GM23338 (cell line): Measurements from ENCODE around the gene PUM2. TPM values are rescaled to one million over a fixed set of nuclear protein-coding genes. Genes with fewer than 3 reads are reported as not detected.

Experiments
- ATAC-seq: fragments of 200-7000 bp; cut with Tn5 transposase; 3 replicates; pipeline ENCODE4 v1.9.1; 2020
- DNase-seq: peaks from one replicate; pipeline ENCODE4 v3.0.0-alpha.2; 2015; ENCODE audit warnings: low spot score
- H2AFZ ChIP-seq: fragments of 200-600 bp; sonication (generic); 2 replicates; pipeline ENCODE4 v1.8.0; 2016; ENCODE audit warnings: antibody characterized with exemption, mild to moderate bottlenecking, moderate library complexity
- H3F3A ChIP-seq: fragments of 200-600 bp; sonication (generic); replicated peaks from 2 replicates; pipeline ENCODE4 v1.8.0; 2017; ENCODE audit warnings: antibody characterized with exemption, mixed run types, low read depth
- H3K27ac ChIP-seq: fragments of 200-600 bp; sonication (generic); 2 replicates; pipeline ENCODE4 v1.6.1; 2016; ENCODE audit warnings: low read depth
- H3K27me3 ChIP-seq: fragments of 200-600 bp; sonication (generic); 2 replicates; pipeline ENCODE4 v1.8.0; 2016; ENCODE audit warnings: mild to moderate bottlenecking, mixed run types, moderate library complexity; ENCODE audit not compliant: insufficient read depth
- H3K36me3 ChIP-seq: fragments of 200-600 bp; sonication (generic); 2 replicates; pipeline ENCODE4 v1.8.0; 2016; ENCODE audit warnings: mild to moderate bottlenecking; ENCODE audit not compliant: insufficient read depth
- H3K4me1 ChIP-seq: fragments of 200-600 bp; sonication (generic); 2 replicates; pipeline ENCODE4 v1.8.0; 2016; ENCODE audit warnings: mild to moderate bottlenecking, moderate library complexity; ENCODE audit not compliant: insufficient read depth
- H3K4me2 ChIP-seq: fragments of 200-600 bp; sonication (generic); 2 replicates; pipeline ENCODE4 v1.7.1; 2017; ENCODE audit warnings: mixed run types
- H3K4me3 ChIP-seq: fragments of 200-600 bp; sonication (generic); 2 replicates; pipeline ENCODE4 v1.6.1; 2016; ENCODE audit warnings: mixed run types
- H3K79me2 ChIP-seq: fragments of 200-600 bp; sonication (generic); replicated peaks from 2 replicates; pipeline ENCODE4 v1.8.0; 2017; ENCODE audit warnings: mild to moderate bottlenecking; ENCODE audit not compliant: insufficient read depth
- H3K9me2 ChIP-seq: fragments of 200-600 bp; sonication (generic); 2 replicates; pipeline ENCODE4 v1.8.0; 2017; ENCODE audit not compliant: insufficient read depth
- H4K20me1 ChIP-seq: fragments of 200-600 bp; sonication (generic); replicated peaks from 2 replicates; pipeline ENCODE4 v1.8.0; 2017; ENCODE audit warnings: mild to moderate bottlenecking; ENCODE audit not compliant: insufficient read depth
- H3K27ac Mint-ChIP-seq: 2 replicates; pipeline ENCODE4 v1.8.0; 2020; ENCODE audit warnings: inconsistent platforms, mild to moderate bottlenecking, moderate library complexity, mixed read lengths
- H3K27me3 Mint-ChIP-seq: 3 replicates; pipeline ENCODE4 v1.8.0; 2022; ENCODE audit warnings: low read depth, mild to moderate bottlenecking, moderate library complexity, mixed read lengths, inconsistent platforms; ENCODE audit not compliant: insufficient read depth, poor library complexity
- H3K36me3 Mint-ChIP-seq: 3 replicates; pipeline ENCODE4 v1.8.0; 2021; ENCODE audit warnings: low read depth, mild to moderate bottlenecking, inconsistent platforms, moderate library complexity, mixed read lengths
- H3K4me1 Mint-ChIP-seq: 3 replicates; pipeline ENCODE4 v1.8.0; 2020; ENCODE audit warnings: mild to moderate bottlenecking, inconsistent platforms, mixed read lengths
- H3K4me3 Mint-ChIP-seq: 3 replicates; pipeline ENCODE4 v1.8.0; 2021; ENCODE audit warnings: moderate library complexity, mild to moderate bottlenecking, inconsistent platforms, mixed read lengths
- H3K9me3 Mint-ChIP-seq: 3 replicates; pipeline ENCODE4 v1.8.0; 2020; ENCODE audit warnings: moderate library complexity, mild to moderate bottlenecking, inconsistent platforms, mixed read lengths
- CREB1 ChIP-seq: fragments of 250-450 bp; sonication (Bioruptor Pico); IDR thresholded peaks from 2 replicates; pipeline ENCODE4 v1.5.0; 2020; ENCODE audit warnings: low read depth, mild to moderate bottlenecking, moderate library complexity
- CTCF ChIP-seq, 2 experiments: fragments of 200-600 bp in 1 of 2; sonication (generic) in 1 of 2; conservative IDR thresholded peaks; 2 replicates each; pipeline versions ENCODE4 v1.5.1 to v1.6.1; 2016 to 2017; ENCODE audit warnings: antibody characterized with exemption in 2 of 2, low read depth in 2 of 2, mild to moderate bottlenecking in 2 of 2, moderate library complexity in 1 of 2
- ETS1 ChIP-seq: IDR thresholded peaks from 2 replicates; pipeline ENCODE4 v1.6.1; 2016; ENCODE audit warnings: antibody characterized with exemption
- EZH2 ChIP-seq: fragments of 200-600 bp; sonication (generic); IDR thresholded peaks from one replicate; pipeline ENCODE4 v1.8.0; 2017; ENCODE audit warnings: antibody characterized with exemption, mild to moderate bottlenecking, low read depth; ENCODE audit not compliant: unreplicated experiment
- EZH2phosphoT487 ChIP-seq: fragments of 200-600 bp; sonication (generic); IDR thresholded peaks from one replicate; pipeline ENCODE4 v1.8.1; 2018; ENCODE audit warnings: antibody characterized with exemption; ENCODE audit not compliant: unreplicated experiment
- JUNB ChIP-seq: IDR thresholded peaks from one replicate; pipeline ENCODE4 v1.6.1; 2016; ENCODE audit warnings: antibody characterized with exemption; ENCODE audit not compliant: unreplicated experiment
- NANOG ChIP-seq: IDR thresholded peaks from 2 replicates; pipeline ENCODE4 v1.6.1; 2016; ENCODE audit warnings: antibody characterized with exemption, borderline replicate concordance
- POLR2AphosphoS5 ChIP-seq: IDR thresholded peaks from 2 replicates; pipeline ENCODE4 v1.6.1; 2016; ENCODE audit warnings: antibody characterized with exemption, low read depth
- REST ChIP-seq: IDR thresholded peaks from one replicate; pipeline ENCODE4 v1.6.1; 2018; ENCODE audit warnings: antibody characterized with exemption; ENCODE audit not compliant: unreplicated experiment
- STAT1 ChIP-seq: IDR thresholded peaks from one replicate; pipeline ENCODE4 v1.6.1; 2016; ENCODE audit warnings: antibody characterized with exemption; ENCODE audit not compliant: unreplicated experiment
- ZNF114 ChIP-seq: fragments of 250-450 bp; sonication (Bioruptor Pico); IDR thresholded peaks from 2 replicates; pipeline ENCODE4 v1.5.0; 2020; ENCODE audit warnings: mild to moderate bottlenecking, moderate library complexity
- ZNF331 ChIP-seq: fragments of 250-450 bp; sonication (Bioruptor Pico); IDR thresholded peaks from 2 replicates; pipeline ENCODE4 v1.5.0; 2020; ENCODE audit warnings: low read depth, mild to moderate bottlenecking, moderate library complexity
- ZNF462 ChIP-seq: fragments of 250-450 bp; sonication (Bioruptor Pico); IDR thresholded peaks from 2 replicates; pipeline ENCODE4 v1.5.0; 2020; ENCODE audit warnings: mild to moderate bottlenecking, moderate library complexity
- polyA plus RNA-seq: library from polyadenylated mRNA; unstranded; fragments of >200 nt; fragmentation: Nextera tagmentation; extraction: Ambion mirVana; gene quantifications from 2 replicates; pipeline ENCODE4 v1.2.1, GENCODE V29; 2016
- total RNA-seq: library from RNA; depleted of rRNA; stranded (reverse); fragments of >200 nt; shearing (Covaris generic); gene quantifications from 2 replicates; pipeline ENCODE4 v1.2.3, GENCODE V29; 2014

PUM2 gene
- total and polyA plus RNA-seq, 2 experiments from 2014 or later: 29.9 to 94.1 TPM

- Histone ChIP-seq H3K79me2 (peaks cover 77% of the 10 kb centered on the region), H3K4me2 (no peak overlapping the region)
These were observed 136.0 kb downstream of the PUM2 start for GRCh38 chr2:20214566-20215182.

More at GRCh38 chr2:20214566-20215182, 136.0 kb downstream of the PUM2 start:
- H3K27me3 Mint-ChIP-seq: peaks cover 5% of the 10 kb centered on the region
- H3K36me3 Mint-ChIP-seq: peaks cover 11% of the 10 kb centered on the region
- Histone ChIP-seq H3K27me3 (no peaks in the 10 kb centered on the region), H4K20me1 (peaks cover 3% of the 10 kb centered on the region; the same call in 1 of the 2 replicates), H3F3A (no peaks in the 10 kb centered on the region), H3K36me3 (no peaks in the 10 kb centered on the region), H2AFZ (no peak overlapping the region), H3K27ac (0 out of 2 replicates have a peak overlapping the region, but pooled peaks have one; percentile 9), H3K4me3 (no peak overlapping the region), H3K4me1 (0 out of 2 replicates have a peak, but pooled peaks cover 10% of the 10 kb centered on the region), H3K9me2 (no peaks in the 10 kb centered on the region)
- no peaks in the 10 kb centered on the region for H3K9me3 Mint-ChIP-seq
- peak overlapping the region; percentile 40; the same call in 1 of the 2 replicates for H3K27ac Mint-ChIP-seq
- peak; percentile 10; the same call in 1 of the 3 replicates for ATAC-seq
- no peak for DNase-seq
- H3K4me3 Mint-ChIP-seq: no peak overlapping the region; the same call in 2 of the 3 replicates
- TF ChIP-seq JUNB: no peak
- no peak for TF ChIP-seq CREB1 (CRISPR knock-in tag)
- no peak for TF ChIP-seq ETS1
- no peak for TF ChIP-seq REST
- TF ChIP-seq POLR2AphosphoS5: no peak
- TF ChIP-seq EZH2: no peak
- TF ChIP-seq EZH2phosphoT487: no peak
- TF ChIP-seq ZNF331: no peak
- no peak for TF ChIP-seq CTCF (conservative IDR thresholded peaks at IDR 0.05; ENCODE audit: low read depth in 2 of 2)
- TF ChIP-seq ZNF462: no peak
- TF ChIP-seq ZNF114 (CRISPR knock-in tag): no peak
- no peak for TF ChIP-seq NANOG
- no peak for TF ChIP-seq STAT1
- H3K4me1 Mint-ChIP-seq: peaks cover 44% of the 10 kb centered on the region
